Body of pancreas (tissue), 4 donors: ENCODE measurements around the gene PCDH15. TPM values are rescaled to one million over a fixed set of nuclear protein-coding genes. Genes with fewer than 3 reads are reported as not detected.

ENCODE experiments used
- ATAC-seq: fragments of 150-250 bp; one replicate; pipeline ENCODE4 v1.9.1; 2016
- DNase-seq, 4 donors: peaks; one replicate each; pipeline ENCODE4 v3.0.0-alpha.2; 2019
- H3K27ac ChIP-seq, 4 donors: fragments of 200-600 bp; sonication (generic); 1 replicate in 3 of 4; 2 replicates in 1 of 4; pipeline versions ENCODE4 v1.5.1 to v1.6.1; 2016 to 2019; ENCODE audit warnings: mild to moderate bottlenecking in 1 of 4, mixed read lengths in 1 of 4, moderate library complexity in 1 of 4
- H3K27me3 ChIP-seq, 2 donors: fragments of 200-600 bp; sonication (generic); one replicate each; pipeline ENCODE4 v1.6.0; 2016; ENCODE audit warnings: mild to moderate bottlenecking in 1 of 2
- H3K36me3 ChIP-seq, 2 donors: fragments of 200-600 bp; sonication (generic); replicated peaks in 1 of 2; 2 replicates each; pipeline ENCODE4 v1.5.1; 2016; ENCODE audit warnings: low read depth in 2 of 2; ENCODE audit not compliant: insufficient read depth in 1 of 2
- H3K4me1 ChIP-seq: fragments of 200-600 bp; sonication (generic); one replicate; pipeline ENCODE4 v1.6.0; 2016
- H3K4me3 ChIP-seq, 2 donors: fragments of 200-600 bp; sonication (generic); 1 replicate in 1 of 2; 2 replicates in 1 of 2; pipeline ENCODE4 v1.5.1; 2016 to 2019
- H3K9me3 ChIP-seq, 3 donors: fragments of 200-600 bp; sonication (generic); 1 replicate in 2 of 3; 2 replicates in 1 of 3; pipeline ENCODE4 v1.5.1; 2016
- POLR2A ChIP-seq, 3 donors: fragments of 450-650 bp; IDR thresholded peaks; one replicate each; pipeline ENCODE4 v1.6.1; 2016; ENCODE audit warnings: antibody characterized with exemption in 3 of 3, mild to moderate bottlenecking in 2 of 3
- WGBS, 2 donors: methylation state at CpG; one replicate each; pipeline ENCODE4 v1.1.5; 2017; 5-methylcytosine and 5-hydroxymethylcytosine counted together
- intact Hi-C: fragments of 100-400 bp; cut with DNase I; formaldehyde crosslinking; loops from one replicate; pipeline ENCODE4 v1.15.1; 2023
- total RNA-seq, 2 donors: library from RNA; depleted of rRNA; stranded (reverse); fragments of >200 nt; gene quantifications; one replicate each; pipeline ENCODE4 v1.1.0, GENCODE V29; 2016
- TF ChIP-seq, protein P1 (sequence below), 7 experiments: fragments of 450-650 bp in 4 of 7; fragments of 200-600 bp in 3 of 7; sonication (generic) in 3 of 7; IDR thresholded peaks; one replicate each; pipeline ENCODE4 v1.5.1; 2016 to 2019; ENCODE audit warnings: antibody characterized with exemption in 7 of 7

PCDH15 gene
- total RNA-seq, 2 donors from 2014 or later: not detected

GRCh38 chr10:54758791-54759190 lies 42.2 kb downstream of the PCDH15 start:
- no peaks in the 10 kb centered on the region for H3K36me3 ChIP-seq
- 9 to 11% methylated on average over 2 of the region's 2 CpGs for WGBS, 2 donors
- ATAC-seq (no peak), DNase-seq (no peak)
- no peak overlapping the region for H3K4me3 ChIP-seq
- no peaks in the 10 kb centered on the region for H3K9me3 ChIP-seq
- TF ChIP-seq POLR2A (IDR thresholded peaks at IDR 0.05): no peak
- TF ChIP-seq, protein P1, sequence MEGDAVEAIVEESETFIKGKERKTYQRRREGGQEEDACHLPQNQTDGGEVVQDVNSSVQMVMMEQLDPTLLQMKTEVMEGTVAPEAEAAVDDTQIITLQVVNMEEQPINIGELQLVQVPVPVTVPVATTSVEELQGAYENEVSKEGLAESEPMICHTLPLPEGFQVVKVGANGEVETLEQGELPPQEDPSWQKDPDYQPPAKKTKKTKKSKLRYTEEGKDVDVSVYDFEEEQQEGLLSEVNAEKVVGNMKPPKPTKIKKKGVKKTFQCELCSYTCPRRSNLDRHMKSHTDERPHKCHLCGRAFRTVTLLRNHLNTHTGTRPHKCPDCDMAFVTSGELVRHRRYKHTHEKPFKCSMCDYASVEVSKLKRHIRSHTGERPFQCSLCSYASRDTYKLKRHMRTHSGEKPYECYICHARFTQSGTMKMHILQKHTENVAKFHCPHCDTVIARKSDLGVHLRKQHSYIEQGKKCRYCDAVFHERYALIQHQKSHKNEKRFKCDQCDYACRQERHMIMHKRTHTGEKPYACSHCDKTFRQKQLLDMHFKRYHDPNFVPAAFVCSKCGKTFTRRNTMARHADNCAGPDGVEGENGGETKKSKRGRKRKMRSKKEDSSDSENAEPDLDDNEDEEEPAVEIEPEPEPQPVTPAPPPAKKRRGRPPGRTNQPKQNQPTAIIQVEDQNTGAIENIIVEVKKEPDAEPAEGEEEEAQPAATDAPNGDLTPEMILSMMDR (IDR thresholded peaks at IDR 0.05): no peak
- intact Hi-C loops: no loop called here
- H3K27me3 ChIP-seq: no peaks in the 10 kb centered on the region
- no peak overlapping the region for H3K27ac ChIP-seq
- no peaks in the 10 kb centered on the region for H3K4me1 ChIP-seq

DNA sequence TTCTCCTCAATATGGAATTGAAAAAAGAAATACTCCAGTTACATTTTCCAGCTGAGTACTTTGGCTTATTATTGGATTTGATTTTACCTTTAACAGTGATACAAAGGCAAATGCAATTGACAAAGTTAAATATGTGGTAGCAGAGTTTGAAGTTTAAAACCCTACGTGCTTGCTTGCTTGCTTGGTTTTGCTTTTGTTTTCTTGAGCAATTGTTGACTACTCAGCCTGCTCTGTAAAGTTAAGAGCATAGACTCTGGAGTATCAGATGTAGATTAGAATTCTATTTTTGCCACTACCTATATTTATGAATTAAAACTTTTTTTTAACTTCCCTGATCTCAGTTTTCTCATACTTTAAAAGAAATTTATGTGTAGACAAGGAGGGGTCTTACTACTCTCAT lies 51.4 kb downstream of the PCDH15 start:
- no peak for DNase-seq
- WGBS, 2 donors: 23 to 41% methylated on average over 1 of the region's 1 CpG
- Histone ChIP-seq H3K36me3 (no peaks in the 10 kb centered on the region), H3K27me3 (no peaks in the 10 kb centered on the region), H3K27ac (no peak overlapping the region), H3K4me3 (no peak overlapping the region), H3K9me3 (no peaks in the 10 kb centered on the region), H3K4me1 (no peaks in the 10 kb centered on the region)
- ATAC-seq: no peak
- intact Hi-C loops: no loop called here
- TF ChIP-seq, protein P1 (IDR thresholded peaks at IDR 0.05): no peak
- TF ChIP-seq POLR2A (IDR thresholded peaks at IDR 0.05): no peak

DNA sequence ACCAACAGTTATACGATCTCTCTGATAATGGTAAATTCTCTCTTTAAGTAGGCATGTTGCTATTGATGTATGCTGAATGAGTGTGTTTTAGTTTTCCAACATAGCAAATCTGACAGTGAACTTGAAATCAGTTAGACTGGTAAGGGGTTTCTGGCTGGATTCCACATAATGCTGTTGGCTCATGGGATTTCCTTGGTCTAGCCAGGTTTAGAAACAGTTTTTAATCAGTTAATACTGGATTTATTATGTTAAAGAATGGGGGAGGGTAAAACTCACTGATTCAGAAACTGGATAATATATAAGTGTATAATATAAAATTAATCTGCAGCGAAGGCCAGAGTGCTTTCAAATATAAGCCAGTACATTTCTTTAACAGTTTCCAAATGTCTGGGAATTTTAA lies 55.6 kb downstream of the PCDH15 start:
- 47 to 64% methylated on average over 2 of the region's 2 CpGs for WGBS, 2 donors
- DNase-seq (no peak), ATAC-seq (no peak)
- Histone ChIP-seq H3K27me3 (no peaks in the 10 kb centered on the region), H3K4me3 (no peak overlapping the region), H3K27ac (no peak overlapping the region), H3K9me3 (no peaks in the 10 kb centered on the region), H3K36me3 (no peaks in the 10 kb centered on the region), H3K4me1 (no peaks in the 10 kb centered on the region)
- intact Hi-C loops: no loop called here
- TF ChIP-seq, protein P1 (IDR thresholded peaks at IDR 0.05): no peak
- TF ChIP-seq POLR2A (IDR thresholded peaks at IDR 0.05): no peak

- DNase-seq (no peak), ATAC-seq (no peak)
- intact Hi-C loops: no loop called here
- no peaks in the 10 kb centered on the region for H3K36me3 ChIP-seq
- no peak for TF ChIP-seq POLR2A (IDR thresholded peaks at IDR 0.05)
- H3K4me3 ChIP-seq: no peak overlapping the region
- no peaks in the 10 kb centered on the region for H3K4me1 ChIP-seq
- H3K27ac ChIP-seq: no peak overlapping the region
- 65 to 76% methylated on average over 4 of the region's 4 CpGs for WGBS, 2 donors
- no peaks in the 10 kb centered on the region for H3K27me3 ChIP-seq
- H3K9me3 ChIP-seq: no peaks in the 10 kb centered on the region
Observed at GRCh38 chr10:54742416-54742815, 58.6 kb downstream of the PCDH15 start.

GRCh38 chr10:54728511-54728910 lies 72.5 kb downstream of the PCDH15 start:
- 56 to 58% methylated on average over 1 of the region's 1 CpG for WGBS, 2 donors
- no peak overlapping the region for H3K27ac ChIP-seq
- H3K4me1 ChIP-seq: no peaks in the 10 kb centered on the region
- ATAC-seq: no peak
- no peaks in the 10 kb centered on the region for H3K9me3 ChIP-seq
- no peaks in the 10 kb centered on the region for H3K36me3 ChIP-seq
- TF ChIP-seq, protein P1 (IDR thresholded peaks at IDR 0.05): no peak
- TF ChIP-seq POLR2A (IDR thresholded peaks at IDR 0.05): no peak
- no peaks in the 10 kb centered on the region for H3K27me3 ChIP-seq
- DNase-seq: no peak
- intact Hi-C loops: no loop called here
- H3K4me3 ChIP-seq: no peak overlapping the region
